GM19351 (cell line): ENCODE data around the gene ZNF648.
"Not testable (repeated sequence)": the region's sequence is repeated elsewhere in the genome, so short reads cannot be mapped to it uniquely, and the experiment has no call there.

ENCODE experiments used
- ATAC-seq: cut with Tn5 transposase; IDR thresholded peaks from one replicate; pipeline ENCODE4 v1.9.1; 2021; ENCODE audit warnings: mild to moderate bottlenecking, moderate library complexity; ENCODE audit not compliant: unreplicated experiment

Gene ZNF648

DNA sequence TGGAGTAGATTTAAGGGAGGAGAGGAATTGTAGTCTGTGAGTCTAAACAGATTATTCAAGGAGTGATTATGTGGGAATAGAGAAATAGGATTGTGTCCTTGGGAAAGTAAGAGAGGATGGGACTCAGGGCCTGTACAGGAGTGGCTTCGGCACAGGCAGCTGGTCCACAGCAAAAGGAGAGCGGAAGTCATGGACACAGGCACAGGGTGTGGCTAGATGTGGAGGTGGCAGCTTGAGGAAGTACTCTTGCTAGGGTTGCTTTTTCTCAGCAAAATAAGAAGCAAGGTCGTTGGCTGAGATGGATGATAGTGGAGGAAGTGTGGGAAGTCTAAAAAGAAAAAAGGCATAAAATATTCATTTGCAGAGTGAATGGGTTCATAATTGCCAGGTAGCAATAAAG lies 18.5 kb upstream of the ZNF648 start:
- no peak for ATAC-seq

DNA sequence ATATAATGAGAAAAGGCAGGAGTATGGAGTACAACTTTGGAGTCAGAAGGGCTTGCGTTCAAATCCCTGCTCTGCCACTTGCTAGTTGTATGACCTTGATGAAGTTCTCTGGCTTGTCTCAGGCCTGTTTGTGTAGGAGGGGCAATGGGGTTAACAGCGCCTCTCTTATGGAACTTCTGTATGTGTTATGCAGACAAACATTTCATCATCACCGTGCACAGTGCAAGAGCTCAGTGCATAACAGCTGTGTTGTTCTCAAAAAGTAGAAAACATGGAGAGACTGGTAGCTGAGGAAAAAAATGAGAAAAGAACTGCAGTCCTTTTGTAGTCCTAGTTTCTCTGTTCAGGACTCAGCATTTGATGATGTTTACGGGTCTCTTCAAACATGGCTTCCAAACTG lies 10.4 kb upstream of the ZNF648 start:
- no peak for ATAC-seq

- peak; percentile 68 for ATAC-seq
Measured at GRCh38 chr1:182069028-182069466, 7.5 kb upstream of the ZNF648 start.

GRCh38 chr1:182066934-182067333 lies 5.4 kb upstream of the ZNF648 start:
- ATAC-seq = no peak

DNA sequence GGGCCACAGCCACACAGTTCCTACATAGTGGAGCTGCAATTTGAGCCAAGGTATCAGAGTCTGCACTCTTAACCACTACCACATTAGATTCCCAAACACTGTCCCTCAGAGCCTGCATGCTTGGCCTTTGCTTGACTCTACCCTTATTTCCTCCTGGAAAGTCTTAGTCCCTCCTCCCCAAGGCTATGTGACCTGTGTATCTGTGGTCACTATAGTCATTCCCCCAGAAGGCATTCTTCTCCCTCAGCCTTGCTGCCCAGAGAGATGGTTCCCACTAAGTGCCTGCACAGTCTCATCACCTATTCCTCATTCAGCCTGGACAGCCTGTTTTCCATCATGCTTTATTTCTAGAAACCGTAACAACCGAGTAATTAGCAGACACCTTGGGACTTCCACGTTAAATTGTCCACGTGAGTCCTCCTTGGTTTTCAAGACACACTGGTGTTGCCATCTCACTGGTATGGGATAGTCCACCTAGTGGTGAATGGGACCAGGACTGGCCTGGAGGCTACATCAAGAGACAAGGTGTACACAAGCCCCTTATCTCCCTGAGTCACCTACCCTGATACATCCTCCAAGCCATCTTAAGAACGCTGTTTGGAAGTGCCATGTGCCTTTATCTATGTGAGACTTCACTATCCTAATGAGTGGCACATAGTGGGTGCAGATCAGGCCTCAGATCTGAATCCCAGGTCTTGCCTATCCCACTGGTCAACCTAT lies 3.8 kb upstream of the ZNF648 start:
- ATAC-seq = no peak

- no peak for ATAC-seq
Measured at GRCh38 chr1:182064611-182065010, 3.1 kb upstream of the ZNF648 start.

- ATAC-seq = no peak
Measured at GRCh38 chr1:182062223-182062622, 711 bp upstream of the ZNF648 start.

- no peak for ATAC-seq
Measured at GRCh38 chr1:182060877-182061276, 635 bp downstream of the ZNF648 start.

GRCh38 chr1:182059936-182060335 lies 1.6 kb downstream of the ZNF648 start:
- ATAC-seq = no peak

- ATAC-seq = no peak
Measured at GRCh38 chr1:182056601-182057366, 4.7 kb downstream of the ZNF648 start.

DNA sequence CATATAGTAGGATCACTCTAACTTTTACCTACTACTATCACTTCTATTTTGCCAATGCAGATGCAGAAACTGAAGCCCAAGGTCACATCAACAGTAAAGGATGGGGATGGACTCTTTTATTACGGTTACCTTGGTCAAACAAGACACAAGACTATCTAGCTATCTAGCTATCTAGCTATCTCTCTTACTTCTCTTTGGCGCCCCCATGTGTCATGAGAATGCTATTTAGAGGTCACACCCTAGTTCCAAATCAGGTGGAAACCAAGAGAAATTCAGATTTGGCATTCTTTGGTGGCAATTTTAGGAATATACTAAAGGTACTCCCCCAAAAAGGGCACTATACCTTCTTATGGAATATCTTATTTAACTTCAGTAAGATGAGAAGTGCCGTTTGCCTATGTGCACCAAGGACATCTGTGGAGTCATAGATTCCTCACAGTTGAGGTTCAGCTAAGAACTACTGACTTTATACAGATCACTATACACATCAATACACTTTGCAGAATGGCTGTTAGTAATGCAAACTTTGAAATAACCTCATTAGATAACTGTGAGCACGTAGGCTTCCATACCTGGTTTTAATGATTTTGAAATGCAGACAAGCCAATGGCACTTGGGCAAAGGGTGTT lies 6.7 kb downstream of the ZNF648 start:
- peak; percentile 63 for ATAC-seq

- ATAC-seq = no peak
Measured at GRCh38 chr1:182052355-182052754, 9.2 kb downstream of the ZNF648 start.

DNA sequence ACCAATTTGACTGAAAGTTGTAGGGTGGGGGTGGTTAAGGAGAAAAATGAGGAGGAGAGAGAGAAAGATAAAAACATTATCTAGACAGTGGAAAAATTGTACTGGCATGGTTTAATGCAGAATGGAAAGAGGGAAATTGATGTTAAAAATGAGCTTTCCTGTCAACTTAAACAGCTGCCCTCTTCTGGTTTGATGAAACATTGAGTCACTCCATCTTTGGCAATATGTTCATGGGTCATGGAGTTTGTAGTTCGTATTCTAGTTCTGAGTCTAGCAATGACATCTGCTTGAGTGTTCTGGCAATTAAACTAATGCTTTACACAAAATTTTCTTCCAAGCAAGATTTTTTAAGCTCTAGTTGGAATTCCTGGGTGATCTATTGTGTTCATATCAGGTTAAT lies 9.6 kb downstream of the ZNF648 start:
- no peak for ATAC-seq

- no peak for ATAC-seq
Measured at GRCh38 chr1:182050481-182051448, 10.7 kb downstream of the ZNF648 start.

DNA sequence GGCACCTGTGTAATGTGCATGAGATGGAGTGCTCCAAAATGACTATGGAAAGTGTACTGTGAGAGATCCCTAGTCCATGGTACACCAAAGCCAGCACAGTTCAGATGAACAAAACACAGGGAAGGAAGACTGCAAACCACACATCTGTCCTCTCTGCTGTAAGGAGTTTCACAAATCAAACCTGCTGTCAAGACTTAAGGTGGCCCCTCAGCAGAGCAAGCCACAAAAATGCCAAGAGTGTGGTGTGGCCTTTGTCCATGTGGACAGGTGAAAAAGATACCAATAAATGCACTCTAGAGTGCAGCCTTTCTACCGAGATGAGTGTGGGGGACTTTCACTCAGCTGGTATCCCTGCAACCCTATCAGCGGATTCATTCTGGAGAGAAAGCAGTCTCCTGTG lies 12.9 kb downstream of the ZNF648 start:
- no peak for ATAC-seq

GRCh38 chr1:182046763-182047162 lies 14.7 kb downstream of the ZNF648 start:
- ATAC-seq = no peak

DNA sequence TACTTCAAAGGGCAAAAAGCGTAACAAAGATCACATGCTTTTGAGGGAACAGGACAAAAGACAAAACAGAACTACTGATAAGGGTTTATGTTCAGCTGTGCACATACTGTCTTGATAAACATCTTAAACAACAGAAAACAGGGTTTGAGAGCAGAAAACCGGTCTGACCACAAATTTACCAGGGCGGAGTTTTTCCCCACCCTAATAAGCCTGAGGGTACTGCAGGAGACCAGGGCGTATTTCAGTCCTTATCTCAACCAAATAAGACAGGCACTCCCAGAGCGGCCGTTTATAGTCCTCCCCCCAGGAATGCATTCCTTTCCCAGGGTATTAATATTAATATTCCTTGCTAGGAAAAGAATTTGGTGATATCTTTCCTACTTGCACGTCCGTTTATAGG lies 16.0 kb downstream of the ZNF648 start:
- ATAC-seq = not testable (repeated sequence)

DNA sequence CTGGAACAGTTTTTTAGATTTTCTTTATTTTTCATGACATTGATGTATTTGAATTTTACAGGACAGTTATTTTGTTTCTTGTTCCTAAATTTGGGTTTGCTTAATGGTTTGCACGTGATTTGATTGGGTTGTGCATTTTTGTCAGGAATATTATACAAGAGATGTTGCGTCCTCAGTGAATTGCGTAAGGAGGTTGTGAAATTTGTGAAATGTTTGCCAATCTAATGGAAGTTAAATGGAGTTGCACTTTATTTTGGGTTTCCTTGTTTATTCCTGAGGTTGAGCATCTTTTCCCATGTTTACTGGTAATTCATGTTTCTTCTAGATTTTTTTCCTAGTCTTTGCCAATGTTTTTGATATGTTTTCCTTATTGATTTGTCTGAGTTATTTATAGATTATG lies 19.9 kb downstream of the ZNF648 start:
- ATAC-seq = no peak

DNA sequence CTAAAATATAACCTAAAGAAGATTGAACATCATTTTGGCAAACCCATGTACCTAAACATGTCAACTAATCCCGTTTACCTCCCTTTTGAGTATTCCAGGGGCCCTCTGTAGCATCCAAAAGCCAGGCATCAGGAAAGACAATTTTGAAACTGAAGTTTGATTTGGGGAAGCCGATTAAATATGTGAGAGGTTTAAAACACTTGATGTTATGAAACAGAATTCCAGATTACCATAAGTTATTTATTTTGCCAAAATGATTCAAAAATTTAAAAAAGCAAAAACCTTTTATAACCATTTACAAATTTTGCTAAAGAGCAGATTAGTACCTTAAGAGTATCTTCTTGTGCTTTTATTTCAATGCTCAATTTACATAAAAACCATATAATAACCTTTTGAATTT lies 23.3 kb downstream of the ZNF648 start:
- no peak for ATAC-seq

GRCh38 chr1:182035097-182035770 lies 26.3 kb downstream of the ZNF648 start:
- no peak for ATAC-seq
